Gastrocnemius medialis (tissue), 4 donors: ENCODE data around the gene SLC23A3. TPM values are rescaled to one million over a fixed set of nuclear protein-coding genes. Genes with fewer than 3 reads are reported as not detected.

Source experiments
- ATAC-seq, 2 donors: fragments of 150-250 bp; one replicate each; pipeline ENCODE4 v1.9.1; 2016
- DNase-seq, 2 donors: peaks; one replicate each; pipeline ENCODE4 v3.0.0-alpha.2; 2019
- H3K27ac ChIP-seq, 4 donors: fragments of 200-600 bp; sonication (generic); 1 replicate in 1 of 4; 2 replicates in 3 of 4; pipeline ENCODE4 v1.5.1; 2016 to 2018; ENCODE audit warnings: mild to moderate bottlenecking in 2 of 4, moderate library complexity in 1 of 4
- H3K27me3 ChIP-seq, 3 donors: fragments of 200-600 bp; sonication (generic) in 2 of 3; 1 replicate in 1 of 3; 2 replicates in 2 of 3; pipeline versions ENCODE4 v1.5.1 to v1.6.0; 2016 to 2019; ENCODE audit warnings: mild to moderate bottlenecking in 1 of 3, moderate library complexity in 1 of 3
- H3K36me3 ChIP-seq, 2 donors: fragments of 200-600 bp; sonication (generic) in 1 of 2; one replicate each; pipeline ENCODE4 v1.5.1; 2017 to 2018
- H3K4me1 ChIP-seq, 2 donors: fragments of 200-600 bp; sonication (generic) in 1 of 2; one replicate each; pipeline ENCODE4 v1.5.1; 2016 to 2017; ENCODE audit warnings: mild to moderate bottlenecking in 2 of 2
- H3K4me3 ChIP-seq, 4 donors: fragments of 200-600 bp; sonication (generic) in 3 of 4; 1 replicate in 1 of 4; 2 replicates in 3 of 4; pipeline ENCODE4 v1.5.1; 2016 to 2019; ENCODE audit warnings: mild to moderate bottlenecking in 2 of 4
- H3K9me3 ChIP-seq, 3 donors: fragments of 200-600 bp; sonication (generic) in 2 of 3; 1 replicate in 1 of 3; 2 replicates in 2 of 3; pipeline ENCODE4 v1.5.1; 2016 to 2019
- POLR2A ChIP-seq, 2 donors: fragments of 450-650 bp; IDR thresholded peaks; one replicate each; pipeline ENCODE4 v1.6.1; 2017; ENCODE audit warnings: antibody characterized with exemption in 2 of 2, mild to moderate bottlenecking in 2 of 2, moderate library complexity in 2 of 2
- in situ Hi-C, 4 donors: fragments of 200-750 bp; cut with MboI; loops; one replicate each; pipeline versions ENCODE4 v1.15.0 to v1.8.0; 2017; ENCODE audit warnings: low sequenced_read_pairs in 4 of 4
- intact Hi-C: fragments of 100-400 bp; cut with DNase I; formaldehyde crosslinking; loops from one replicate; pipeline ENCODE4 v1.15.1; 2023; ENCODE audit warnings: low total_unique reads
- total RNA-seq, 4 donors: library from RNA; depleted of rRNA; stranded (reverse); fragments of >200 nt; gene quantifications; one replicate each; pipeline versions ENCODE4 v1.1.0 to v1.2.3, GENCODE V29; 2016
- TF ChIP-seq, protein P1 (sequence below), 5 experiments: fragments of 450-650 bp in 3 of 5; fragments of 200-600 bp in 2 of 5; sonication (generic) in 2 of 5; IDR thresholded peaks in 4 of 5; conservative IDR thresholded peaks in 1 of 5; 1 replicate in 4 of 5; 2 replicates in 1 of 5; pipeline ENCODE4 v1.5.1; 2016 to 2019; ENCODE audit warnings: antibody characterized with exemption in 5 of 5, mild to moderate bottlenecking in 3 of 5, moderate library complexity in 3 of 5

SLC23A3 gene
- total RNA-seq, 4 donors from 2014 or later = 0.11 to 1.5 TPM; not detected in 2

DNA sequence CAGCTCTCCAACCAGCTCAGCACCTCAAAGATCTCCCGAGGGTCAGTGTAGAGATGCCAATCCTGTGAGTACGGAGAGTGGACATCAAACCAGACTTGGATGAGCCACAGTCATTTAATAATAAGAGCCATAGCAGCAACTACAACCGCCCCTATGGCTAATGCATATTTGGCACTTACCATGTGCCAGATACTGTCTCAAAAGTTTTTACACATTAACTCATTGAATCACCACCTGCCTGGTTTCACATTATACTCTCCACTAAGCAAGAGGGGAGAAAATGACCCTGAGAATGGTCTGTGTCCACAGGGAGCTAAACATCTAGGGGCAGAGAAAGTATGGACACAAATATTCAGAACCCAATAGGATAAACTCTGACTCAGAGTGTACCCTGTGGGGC lies 4.3 kb upstream of the SLC23A3 start:
- in situ Hi-C loops = loop anchor here in 3 of 4 donors (5.0 to 25.0 kb wide), 2 partner anchors 33 to 113 kb away; partner anchors contain the start of genes ZFAND2B (in 2 of the 3) and DNAJB2 (in 1 of the 3)
- Histone ChIP-seq H3K4me3 (no peak overlapping the region), H3K4me1 (peaks cover 18 to 25% of the 10 kb centered on the region in 2 donors), H3K27me3 (no peaks in the 10 kb centered on the region), H3K9me3 (no peaks in the 10 kb centered on the region), H3K36me3 (peaks cover 0 to 37% of the 10 kb centered on the region in 2 donors), H3K27ac (peak overlapping the region in 1 of 4 donors; percentile 3)
- no peak for DNase-seq
- intact Hi-C loops = no loop called here
- ATAC-seq = no peak
- TF ChIP-seq, protein P1, sequence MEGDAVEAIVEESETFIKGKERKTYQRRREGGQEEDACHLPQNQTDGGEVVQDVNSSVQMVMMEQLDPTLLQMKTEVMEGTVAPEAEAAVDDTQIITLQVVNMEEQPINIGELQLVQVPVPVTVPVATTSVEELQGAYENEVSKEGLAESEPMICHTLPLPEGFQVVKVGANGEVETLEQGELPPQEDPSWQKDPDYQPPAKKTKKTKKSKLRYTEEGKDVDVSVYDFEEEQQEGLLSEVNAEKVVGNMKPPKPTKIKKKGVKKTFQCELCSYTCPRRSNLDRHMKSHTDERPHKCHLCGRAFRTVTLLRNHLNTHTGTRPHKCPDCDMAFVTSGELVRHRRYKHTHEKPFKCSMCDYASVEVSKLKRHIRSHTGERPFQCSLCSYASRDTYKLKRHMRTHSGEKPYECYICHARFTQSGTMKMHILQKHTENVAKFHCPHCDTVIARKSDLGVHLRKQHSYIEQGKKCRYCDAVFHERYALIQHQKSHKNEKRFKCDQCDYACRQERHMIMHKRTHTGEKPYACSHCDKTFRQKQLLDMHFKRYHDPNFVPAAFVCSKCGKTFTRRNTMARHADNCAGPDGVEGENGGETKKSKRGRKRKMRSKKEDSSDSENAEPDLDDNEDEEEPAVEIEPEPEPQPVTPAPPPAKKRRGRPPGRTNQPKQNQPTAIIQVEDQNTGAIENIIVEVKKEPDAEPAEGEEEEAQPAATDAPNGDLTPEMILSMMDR (IDR thresholded peaks at IDR 0.05 in 4 of 5, conservative IDR thresholded peaks at IDR 0.05 in 1 of 5) = no peak
- no peak for TF ChIP-seq POLR2A (IDR thresholded peaks at IDR 0.05)

DNA sequence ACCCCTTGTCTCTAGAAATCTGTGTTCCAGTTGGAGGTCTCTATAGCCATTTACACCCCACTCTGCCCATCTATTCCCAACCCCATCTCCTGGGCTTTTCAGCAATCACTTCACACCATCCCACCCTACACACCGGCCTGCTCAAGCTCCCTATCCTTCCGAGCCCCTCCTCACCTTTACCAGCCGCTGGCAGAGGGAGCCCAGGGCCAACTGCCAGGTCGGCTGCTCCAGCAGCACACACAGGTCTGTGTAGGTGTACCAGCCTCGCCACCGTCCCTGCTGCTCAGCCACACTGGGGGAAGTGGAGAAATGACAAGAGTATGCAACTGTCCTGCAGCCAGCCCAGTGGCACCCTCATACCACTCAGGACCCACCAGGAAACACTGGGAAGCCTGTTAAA lies 3.3 kb upstream of the SLC23A3 start:
- H3K27ac ChIP-seq = no peak overlapping the region
- intact Hi-C loops (no loop called here), in situ Hi-C loops (loop anchor here in 3 of 4 donors (5.0 to 25.0 kb wide), 2 partner anchors 34 to 114 kb away; partner anchors contain the start of genes ZFAND2B (in 2 of the 3) and DNAJB2 (in 1 of the 3))
- ATAC-seq (no peak), DNase-seq (no peak)
- peaks cover 0 to 37% of the 10 kb centered on the region in 2 donors for H3K36me3 ChIP-seq
- H3K9me3 ChIP-seq = no peaks in the 10 kb centered on the region
- peaks cover 14 to 19% of the 10 kb centered on the region in 2 donors for H3K4me1 ChIP-seq
- H3K27me3 ChIP-seq = no peaks in the 10 kb centered on the region
- no peak for TF ChIP-seq POLR2A (IDR thresholded peaks at IDR 0.05)
- TF ChIP-seq, protein P1 (IDR thresholded peaks at IDR 0.05 in 4 of 5, conservative IDR thresholded peaks at IDR 0.05 in 1 of 5) = no peak
- no peak overlapping the region for H3K4me3 ChIP-seq

DNA sequence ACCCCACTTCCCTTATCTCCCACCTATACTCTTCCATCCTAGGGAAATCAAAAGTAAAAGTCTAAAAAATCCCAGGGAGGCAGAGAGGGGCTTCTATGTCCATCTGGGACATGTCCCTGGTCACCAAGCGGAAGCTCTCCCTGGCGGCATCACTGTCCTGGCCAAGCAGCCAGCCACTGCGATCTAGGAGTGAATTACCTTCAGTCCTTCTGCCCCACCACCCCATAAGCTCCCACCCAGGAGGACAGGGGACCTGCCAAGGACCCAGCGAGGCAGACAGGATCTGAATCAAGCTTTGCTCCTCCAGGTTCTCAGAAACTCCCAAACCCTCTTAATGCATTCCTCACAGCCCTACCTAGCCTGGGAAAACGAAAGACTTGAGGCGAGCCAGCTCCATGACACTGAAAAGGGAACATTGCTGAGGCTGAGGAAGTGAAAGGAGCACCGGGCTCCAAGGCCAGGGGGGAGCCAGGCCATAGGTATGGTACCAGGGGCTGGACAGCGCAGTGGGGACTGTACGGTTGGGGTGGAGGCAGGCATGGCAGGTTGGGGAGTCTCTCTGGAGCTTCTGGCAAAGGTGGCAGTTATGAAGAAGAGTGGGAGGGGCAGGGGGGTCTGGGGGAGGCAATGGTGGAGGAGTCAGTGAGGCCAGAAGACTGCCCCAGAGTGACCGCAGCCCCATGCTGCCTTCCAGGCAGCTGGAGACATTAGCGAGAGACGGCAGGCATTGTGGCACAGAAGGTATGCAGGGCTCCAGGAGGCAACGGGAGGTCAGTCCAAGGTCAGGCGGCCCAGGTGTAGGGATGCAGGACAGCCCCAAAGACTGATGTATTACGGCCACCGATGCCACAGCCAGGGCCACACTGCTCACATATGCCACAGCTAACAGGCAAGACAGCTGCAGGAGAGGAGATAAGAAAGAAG lies 2.7 kb upstream of the SLC23A3 start:
- ATAC-seq (no peak), DNase-seq (no peak)
- Histone ChIP-seq H3K4me3 (no peak overlapping the region), H3K27ac (peak overlapping the region; percentile 68 to 84 (median 76)), H3K27me3 (no peaks in the 10 kb centered on the region), H3K36me3 (peaks cover 0 to 37% of the 10 kb centered on the region in 2 donors), H3K4me1 (peaks cover 14 to 19% of the 10 kb centered on the region in 2 donors), H3K9me3 (no peaks in the 10 kb centered on the region)
- intact Hi-C loops (no loop called here), in situ Hi-C loops (loop anchor here in 3 of 4 donors (5.0 to 25.0 kb wide), 2 partner anchors 35 to 115 kb away; partner anchors contain the start of genes ZFAND2B (in 2 of the 3) and DNAJB2 (in 1 of the 3))
- TF ChIP-seq, protein P1 (IDR thresholded peaks at IDR 0.05 in 4 of 5, conservative IDR thresholded peaks at IDR 0.05 in 1 of 5) = no peak
- no peak for TF ChIP-seq POLR2A (IDR thresholded peaks at IDR 0.05)

DNA sequence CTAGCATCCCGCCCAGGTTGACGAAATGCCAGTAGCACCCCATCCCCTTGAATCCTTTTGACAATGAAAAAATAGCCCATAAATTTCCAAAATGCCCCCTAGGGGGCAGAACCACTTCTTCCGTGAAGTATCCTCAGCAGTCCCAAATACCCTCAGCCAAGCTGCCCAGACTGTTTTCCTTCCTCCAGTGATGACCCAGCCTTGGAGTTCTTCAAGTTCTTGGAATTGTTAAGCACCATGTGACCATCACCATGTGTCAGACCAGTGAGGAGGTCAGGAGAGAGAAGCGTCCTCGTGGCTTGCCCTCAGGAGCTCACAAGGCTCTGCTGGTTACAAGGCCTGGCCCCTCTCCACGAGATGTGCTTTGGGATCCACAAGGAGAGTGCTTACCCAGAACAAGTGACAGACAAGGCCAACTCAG lies 1.4 kb upstream of the SLC23A3 start:
- peaks cover 0 to 37% of the 10 kb centered on the region in 2 donors for H3K36me3 ChIP-seq
- DNase-seq (peak; percentile 80 to 82), ATAC-seq (peak; percentile 82 to 88)
- peaks cover 14 to 19% of the 10 kb centered on the region in 2 donors for H3K4me1 ChIP-seq
- H3K4me3 ChIP-seq = no peak overlapping the region
- no peaks in the 10 kb centered on the region for H3K27me3 ChIP-seq
- peak; percentile 12 to 24 for TF ChIP-seq POLR2A (IDR thresholded peaks at IDR 0.05)
- TF ChIP-seq, protein P1 (IDR thresholded peaks at IDR 0.05 in 4 of 5, conservative IDR thresholded peaks at IDR 0.05 in 1 of 5) = peak; percentile 51 to 78 (median 76)
- in situ Hi-C loops (loop anchor here in 3 of 4 donors (5.0 to 25.0 kb wide), 2 partner anchors 36 to 116 kb away; partner anchors contain the start of genes ZFAND2B (in 2 of the 3) and DNAJB2 (in 1 of the 3)), intact Hi-C loops (loop anchor here (1.0 kb wide), 1 partner anchor 11 kb away; the partner anchor contains the start of gene NHEJ1)
- no peaks in the 10 kb centered on the region for H3K9me3 ChIP-seq
- H3K27ac ChIP-seq = peak overlapping the region; percentile 68 to 84 (median 76)
